HG03045 (cell line): Measurements from ENCODE around the gene SBF1.
"Not testable (repeated sequence)": the region's sequence is repeated elsewhere in the genome, so short reads cannot be mapped to it uniquely, and the experiment has no call there.

Experiments
- ATAC-seq: cut with Tn5 transposase; IDR thresholded peaks from one replicate; pipeline ENCODE4 v1.9.1; 2021; ENCODE audit warnings: mild to moderate bottlenecking, moderate library complexity; ENCODE audit not compliant: unreplicated experiment

SBF1 gene, protein sequence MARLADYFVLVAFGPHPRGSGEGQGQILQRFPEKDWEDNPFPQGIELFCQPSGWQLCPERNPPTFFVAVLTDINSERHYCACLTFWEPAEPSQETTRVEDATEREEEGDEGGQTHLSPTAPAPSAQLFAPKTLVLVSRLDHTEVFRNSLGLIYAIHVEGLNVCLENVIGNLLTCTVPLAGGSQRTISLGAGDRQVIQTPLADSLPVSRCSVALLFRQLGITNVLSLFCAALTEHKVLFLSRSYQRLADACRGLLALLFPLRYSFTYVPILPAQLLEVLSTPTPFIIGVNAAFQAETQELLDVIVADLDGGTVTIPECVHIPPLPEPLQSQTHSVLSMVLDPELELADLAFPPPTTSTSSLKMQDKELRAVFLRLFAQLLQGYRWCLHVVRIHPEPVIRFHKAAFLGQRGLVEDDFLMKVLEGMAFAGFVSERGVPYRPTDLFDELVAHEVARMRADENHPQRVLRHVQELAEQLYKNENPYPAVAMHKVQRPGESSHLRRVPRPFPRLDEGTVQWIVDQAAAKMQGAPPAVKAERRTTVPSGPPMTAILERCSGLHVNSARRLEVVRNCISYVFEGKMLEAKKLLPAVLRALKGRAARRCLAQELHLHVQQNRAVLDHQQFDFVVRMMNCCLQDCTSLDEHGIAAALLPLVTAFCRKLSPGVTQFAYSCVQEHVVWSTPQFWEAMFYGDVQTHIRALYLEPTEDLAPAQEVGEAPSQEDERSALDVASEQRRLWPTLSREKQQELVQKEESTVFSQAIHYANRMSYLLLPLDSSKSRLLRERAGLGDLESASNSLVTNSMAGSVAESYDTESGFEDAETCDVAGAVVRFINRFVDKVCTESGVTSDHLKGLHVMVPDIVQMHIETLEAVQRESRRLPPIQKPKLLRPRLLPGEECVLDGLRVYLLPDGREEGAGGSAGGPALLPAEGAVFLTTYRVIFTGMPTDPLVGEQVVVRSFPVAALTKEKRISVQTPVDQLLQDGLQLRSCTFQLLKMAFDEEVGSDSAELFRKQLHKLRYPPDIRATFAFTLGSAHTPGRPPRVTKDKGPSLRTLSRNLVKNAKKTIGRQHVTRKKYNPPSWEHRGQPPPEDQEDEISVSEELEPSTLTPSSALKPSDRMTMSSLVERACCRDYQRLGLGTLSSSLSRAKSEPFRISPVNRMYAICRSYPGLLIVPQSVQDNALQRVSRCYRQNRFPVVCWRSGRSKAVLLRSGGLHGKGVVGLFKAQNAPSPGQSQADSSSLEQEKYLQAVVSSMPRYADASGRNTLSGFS (N-terminal part only)

DNA sequence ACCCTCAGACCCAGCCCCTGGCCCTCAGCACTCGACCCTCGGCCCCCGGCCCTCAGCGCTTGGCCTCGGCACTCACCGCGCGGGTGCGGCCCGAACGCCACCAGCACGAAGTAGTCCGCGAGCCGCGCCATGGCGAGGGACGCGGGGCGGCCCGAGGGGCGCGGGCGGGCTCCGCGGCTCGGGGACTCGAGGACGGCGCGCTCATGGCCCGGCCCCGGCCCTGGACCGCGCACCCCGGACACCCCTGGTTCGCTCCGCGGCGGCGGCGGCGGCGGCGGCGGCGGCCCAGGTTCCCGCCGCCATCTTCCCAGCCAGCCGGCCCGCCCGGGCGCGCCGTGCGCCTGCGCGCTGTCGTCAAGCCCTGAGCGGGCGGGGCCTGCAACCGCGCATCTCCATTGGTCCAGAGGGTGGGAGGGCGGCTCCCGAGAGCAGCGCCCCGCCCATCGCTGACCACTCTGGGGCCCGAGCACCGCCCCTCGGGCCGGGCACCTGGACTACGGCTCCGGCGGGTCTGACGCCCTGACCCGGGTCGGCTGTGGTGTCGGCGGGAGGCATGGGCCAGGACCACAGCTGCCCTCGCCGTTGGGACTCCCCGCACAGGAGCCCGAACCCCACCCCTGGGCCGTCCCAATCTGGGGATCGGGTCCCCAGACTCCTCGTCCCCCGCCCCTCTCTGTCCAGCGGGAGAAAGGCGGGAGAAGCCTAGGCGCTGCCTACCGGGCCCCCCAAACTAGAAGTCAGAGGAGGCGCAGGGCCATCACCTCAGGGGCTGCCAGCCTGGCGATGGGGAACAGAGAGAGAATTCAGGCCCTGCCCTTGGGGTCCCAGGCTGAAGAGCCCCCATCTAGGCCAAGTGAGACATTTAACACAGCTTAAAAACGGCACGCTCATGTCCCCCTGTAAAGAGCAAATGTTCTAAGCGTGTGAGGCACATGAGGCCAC, at the start of gene SBF1:
TSS of gene SBF1 (minus strand) at position 326 of the 942 bp plus-strand sequence. CDS start at position 131, 195 bp downstream.
- peak; percentile 73 for ATAC-seq

DNA sequence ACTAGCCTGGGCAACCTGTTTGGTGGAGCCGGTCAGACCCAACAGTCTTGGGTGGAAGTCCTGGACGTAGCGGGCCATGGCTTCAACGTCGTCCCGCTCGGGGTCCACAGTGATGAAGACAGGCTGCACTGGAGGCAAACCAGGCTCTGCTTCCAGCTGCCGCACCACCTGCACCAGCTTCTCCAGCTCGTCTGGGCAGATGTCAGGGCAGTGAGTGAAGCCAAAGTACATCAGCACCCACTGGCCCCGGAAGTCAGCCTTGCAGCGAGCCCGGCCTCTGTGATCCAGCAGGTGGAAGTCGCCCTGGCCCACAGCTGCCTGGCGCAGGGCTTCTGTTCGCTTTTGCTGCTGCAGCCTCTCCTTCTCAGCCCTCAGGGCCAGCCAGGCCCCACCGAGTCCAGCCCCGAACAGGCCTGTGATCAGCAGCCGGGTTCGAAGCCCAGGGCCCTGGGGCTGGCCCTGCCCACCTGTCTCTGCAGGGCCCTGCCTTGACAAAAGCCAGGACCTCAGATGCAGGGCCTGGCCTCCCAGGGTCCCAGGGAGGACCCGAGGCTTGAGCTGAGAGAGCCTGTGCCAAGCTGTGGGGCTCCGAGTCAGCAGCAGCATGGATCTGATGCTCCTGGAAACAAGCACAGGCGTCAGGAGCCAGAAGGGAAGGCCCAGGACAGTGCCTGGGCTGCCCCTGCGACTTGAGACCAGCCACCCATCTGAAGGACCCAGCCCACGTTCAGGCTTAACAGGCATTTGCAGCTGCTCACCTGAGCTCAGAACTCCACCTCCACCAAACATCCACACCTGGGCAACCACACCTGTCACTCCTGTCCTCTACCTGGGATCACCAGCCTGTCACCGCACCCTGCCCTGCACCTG, 49.2 kb upstream of the SBF1 start:
- ATAC-seq: no peak

DNA sequence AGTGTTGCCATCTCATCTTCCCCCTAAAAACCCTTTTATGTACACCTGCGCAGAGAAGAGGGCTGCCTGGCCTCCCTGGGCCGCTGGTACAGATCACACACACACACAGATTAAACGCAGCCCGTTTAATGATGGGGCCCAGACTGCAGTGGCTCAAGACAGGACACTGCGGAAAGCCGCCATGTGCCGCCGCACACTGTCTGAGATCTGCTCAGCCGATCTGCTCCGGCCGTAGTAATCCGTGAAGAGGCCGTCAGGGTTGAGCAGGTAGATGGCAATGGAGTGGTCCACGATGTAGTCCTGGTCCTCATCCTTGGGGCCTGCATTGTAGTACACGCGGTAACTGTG, 48.6 kb upstream of the SBF1 start:
- no peak for ATAC-seq

DNA sequence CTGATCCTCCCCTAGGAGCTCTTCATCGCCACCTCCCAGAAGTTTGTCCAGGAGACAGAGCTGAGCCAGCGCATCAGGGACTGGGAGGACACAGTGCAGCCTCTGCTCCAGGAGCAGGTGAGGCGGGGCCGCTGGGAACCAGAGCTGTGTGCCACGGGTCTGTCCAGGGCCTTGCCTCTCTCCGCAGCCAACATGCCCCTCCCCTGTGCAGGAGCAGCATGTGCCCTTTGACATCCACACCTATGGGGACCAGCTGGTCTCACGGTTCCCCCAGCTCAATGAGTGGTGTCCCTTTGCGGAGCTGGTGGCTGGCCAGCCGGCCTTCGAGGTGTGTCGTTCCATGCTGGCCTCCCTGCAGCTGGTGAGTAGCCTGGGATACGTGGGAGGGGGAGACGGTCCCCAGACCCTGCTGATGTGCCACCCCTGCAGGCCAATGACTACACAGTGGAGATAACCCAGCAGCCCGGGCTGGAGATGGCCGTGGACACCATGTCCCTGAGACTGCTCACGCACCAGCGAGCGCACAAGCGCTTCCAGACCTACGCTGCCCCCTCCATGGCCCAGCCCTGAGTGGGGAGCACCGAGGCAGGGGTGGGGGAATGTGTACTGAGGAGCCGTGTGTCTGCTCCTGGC, 48.1 kb upstream of the SBF1 start:
- ATAC-seq: no peak

DNA sequence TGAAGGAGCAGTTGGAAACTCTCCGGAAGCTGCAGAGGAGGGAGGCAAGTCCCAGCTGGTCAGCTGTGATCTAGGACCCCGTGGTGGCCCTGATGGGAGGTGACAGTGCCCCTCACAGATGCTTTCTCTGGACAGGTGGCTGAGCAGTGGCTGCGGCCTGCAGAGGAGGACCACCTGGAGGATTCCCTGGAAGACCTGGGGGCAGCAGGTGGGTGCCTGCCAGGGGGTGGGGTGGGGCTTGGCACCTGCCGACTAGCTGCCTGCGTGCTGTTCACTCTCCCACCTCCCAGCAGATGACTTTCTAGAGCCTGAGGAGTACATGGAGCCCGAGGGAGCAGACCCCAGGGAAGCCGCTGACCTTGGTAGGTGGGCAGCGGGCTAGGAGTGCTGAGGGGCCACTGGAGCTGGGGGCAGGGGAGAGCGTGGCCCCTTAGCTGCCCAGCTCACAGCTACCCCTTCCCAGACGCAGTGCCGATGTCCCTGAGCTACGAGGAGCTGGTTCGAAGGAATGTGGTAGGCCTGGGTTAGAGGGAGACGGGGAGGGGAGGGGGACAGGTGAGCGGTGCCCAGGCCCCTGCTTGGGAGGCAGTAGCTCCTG, 47.5 kb upstream of the SBF1 start:
- ATAC-seq: no peak

DNA sequence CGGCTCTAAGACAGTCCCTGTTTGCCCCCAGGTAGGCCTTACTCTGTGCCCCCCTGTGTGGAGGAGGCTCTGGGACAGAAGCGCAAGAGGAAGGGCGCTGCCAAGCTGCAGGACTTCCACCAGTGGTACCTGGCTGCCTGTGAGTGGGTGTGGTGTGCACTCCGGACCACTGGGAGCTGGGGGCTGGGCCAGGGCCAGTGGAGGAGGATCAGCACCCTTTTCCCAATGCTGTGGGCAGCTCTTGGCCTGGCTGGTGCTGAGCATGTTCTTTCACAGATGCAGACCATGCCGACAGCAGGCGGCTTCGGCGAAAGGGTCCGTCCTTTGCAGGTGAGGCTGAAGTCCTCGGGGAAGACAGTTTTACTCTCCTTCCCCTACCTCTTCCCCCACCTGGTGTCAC, 46.9 kb upstream of the SBF1 start:
- no peak for ATAC-seq

DNA sequence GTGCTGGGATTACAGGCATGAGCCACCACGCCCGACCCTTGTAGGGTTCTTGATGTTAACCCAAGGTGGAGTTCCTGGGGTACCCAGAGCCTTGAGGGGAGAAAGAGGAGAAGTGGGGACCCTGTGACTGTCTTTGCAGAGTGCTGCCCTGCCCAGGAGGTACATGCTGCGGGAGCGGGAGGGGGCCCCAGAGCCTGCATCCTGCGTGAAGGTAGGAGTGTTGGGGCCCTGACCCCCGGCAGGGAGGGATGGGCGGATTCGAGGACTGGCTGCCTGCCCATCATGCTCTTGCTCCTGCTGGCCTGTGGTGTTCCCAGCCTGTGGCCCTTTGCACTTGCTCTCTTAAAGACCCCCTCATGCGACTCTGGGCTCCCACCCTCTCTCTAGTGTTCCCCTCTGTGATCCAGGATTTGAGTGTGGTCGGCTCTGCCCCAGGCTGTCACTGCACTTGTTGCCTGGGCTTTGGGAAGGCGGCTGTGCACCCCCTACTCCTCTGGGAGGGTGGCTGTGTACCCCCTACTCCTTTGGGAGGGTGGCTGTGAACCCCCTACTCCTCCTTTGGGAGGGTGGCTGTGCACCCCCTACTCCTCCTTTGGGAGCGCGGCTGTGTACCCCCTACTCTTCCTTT, 46.1 kb upstream of the SBF1 start:
- ATAC-seq: no peak

DNA sequence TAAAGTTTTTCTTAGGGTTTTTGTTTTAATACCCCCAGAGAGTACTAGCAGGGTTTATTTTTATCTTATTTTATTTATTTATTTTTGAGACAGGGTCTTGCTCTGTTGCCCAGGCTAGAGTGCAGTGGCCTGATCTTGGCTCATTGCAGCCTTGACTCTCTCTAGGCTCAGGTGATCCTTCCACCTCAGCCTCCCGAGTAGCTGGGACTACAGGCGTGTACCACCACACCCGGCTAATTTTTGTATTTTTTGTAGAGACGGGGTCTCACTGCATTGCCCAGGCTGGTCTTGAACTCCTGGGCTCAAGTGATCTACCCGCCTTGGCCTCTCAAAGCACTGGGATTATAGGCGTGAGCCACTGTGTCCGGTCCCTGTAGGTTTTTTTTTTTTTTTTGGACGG, 45.3 kb upstream of the SBF1 start:
- not testable (repeated sequence) for ATAC-seq

DNA sequence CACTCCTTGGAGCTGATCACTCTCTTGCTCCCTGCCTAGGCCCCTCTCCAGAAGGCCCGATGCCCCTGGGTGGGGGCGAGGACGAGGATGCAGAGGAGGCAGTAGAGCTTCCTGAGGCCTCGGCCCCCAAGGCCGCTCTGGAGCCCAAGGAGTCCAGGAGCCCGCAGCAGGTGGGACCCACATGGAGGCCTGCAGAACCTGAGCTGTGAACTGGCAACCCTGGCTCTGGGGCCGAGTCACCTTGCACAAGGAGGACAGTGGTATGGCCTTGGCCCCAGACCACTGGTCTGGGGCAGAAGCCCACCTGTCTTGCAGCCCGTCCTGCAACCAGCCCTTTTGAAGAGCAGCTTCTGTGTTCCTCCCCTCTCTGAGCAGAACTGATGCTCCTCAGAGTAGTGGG, 44.3 kb upstream of the SBF1 start:
- no peak for ATAC-seq

DNA sequence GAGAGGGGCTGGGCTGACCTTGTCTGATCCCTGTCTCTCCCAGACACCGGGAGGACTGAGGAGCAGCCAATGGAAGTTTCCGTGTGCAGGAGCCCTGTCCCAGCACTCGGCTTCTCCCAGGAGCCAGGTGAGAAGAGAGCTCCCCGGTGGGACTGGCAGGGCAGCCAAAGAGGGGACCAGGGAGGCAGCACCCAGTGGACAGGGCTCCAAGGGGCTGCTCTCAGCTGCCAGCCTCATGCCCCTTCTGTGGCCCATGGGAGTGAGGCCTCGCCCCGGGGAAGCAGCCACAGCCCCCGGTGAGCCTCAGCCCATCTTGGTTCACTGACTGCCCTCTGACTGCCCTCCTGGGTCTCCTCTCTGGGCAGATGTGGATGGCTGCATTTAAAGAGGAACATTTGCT, 43.8 kb upstream of the SBF1 start:
- ATAC-seq: no peak

DNA sequence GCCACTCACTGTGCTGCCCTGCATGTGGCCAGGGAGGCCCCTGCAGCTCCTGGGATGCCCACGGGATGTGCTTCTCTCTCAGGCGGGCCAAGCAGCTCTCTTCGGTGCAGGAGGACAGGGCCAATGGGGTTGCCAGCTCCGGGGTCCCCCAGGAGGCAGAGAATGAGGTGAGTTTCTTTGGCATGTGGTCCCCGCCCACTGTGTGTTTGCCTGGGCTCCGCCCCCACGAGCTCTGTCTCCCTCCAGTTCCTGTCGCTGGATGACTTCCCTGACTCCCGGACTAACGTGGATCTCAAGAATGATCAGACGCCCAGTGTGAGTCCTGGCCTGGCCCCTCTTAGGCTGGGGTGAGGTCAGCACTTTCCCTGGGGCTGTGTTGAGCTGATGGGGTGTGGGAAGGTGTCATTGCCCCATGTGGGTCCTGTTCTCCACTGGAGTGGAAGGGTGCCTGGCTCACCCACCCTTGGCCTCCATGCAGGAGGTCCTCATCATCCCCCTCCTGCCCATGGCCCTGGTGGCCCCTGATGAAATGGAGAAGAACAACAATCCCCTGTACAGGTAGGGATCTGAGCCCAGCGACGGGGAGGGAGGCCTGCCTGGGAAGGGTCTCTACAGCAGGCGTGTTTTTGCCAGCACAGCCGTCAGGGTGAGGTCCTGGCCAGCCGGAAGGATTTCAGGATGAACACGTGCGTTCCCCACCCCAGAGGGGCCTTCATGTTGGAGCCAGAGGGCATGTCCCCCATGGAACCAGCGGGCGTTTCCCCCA, 42.8 kb upstream of the SBF1 start:
- no peak for ATAC-seq

DNA sequence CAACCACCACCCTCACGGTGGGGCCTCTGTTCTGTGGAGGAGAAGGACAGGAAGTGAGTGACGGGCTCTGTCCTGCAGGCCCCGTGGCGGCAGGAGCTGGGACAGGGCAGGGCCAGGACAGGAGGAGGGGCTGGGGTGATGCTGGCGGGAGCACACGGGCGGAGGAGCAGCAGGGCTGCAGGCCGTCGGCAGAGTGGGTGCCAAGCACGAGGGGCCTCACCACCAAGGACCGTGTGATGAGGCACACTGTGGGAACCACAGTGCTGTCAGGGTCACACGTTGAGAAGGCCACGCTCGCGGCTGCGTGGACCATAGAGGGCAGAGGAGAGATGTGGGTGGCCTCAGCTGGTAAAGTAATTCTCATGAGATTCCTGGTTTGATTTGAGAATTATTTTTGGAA, 42.1 kb upstream of the SBF1 start:
- ATAC-seq: no peak

DNA sequence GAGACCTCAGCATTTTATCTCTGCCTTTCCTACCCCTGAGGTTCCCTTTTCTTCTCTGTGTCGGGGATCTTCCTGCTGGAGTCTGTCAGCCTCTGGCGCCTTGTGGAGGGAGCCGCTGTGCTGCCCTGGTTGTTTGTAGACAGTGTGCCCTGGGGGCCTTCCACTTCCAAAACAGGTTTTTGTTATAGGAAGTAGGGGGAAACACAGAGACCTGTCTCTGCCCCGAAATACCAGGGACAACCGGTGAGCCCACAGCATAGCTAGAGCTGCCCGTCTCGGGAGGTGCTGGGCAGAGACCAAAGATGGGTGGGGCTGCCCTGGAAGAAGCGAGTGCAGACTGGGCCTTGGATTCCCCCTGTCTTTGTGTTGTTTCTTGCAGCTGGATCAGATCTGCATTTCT, 41.2 kb upstream of the SBF1 start:
- ATAC-seq: no peak

DNA sequence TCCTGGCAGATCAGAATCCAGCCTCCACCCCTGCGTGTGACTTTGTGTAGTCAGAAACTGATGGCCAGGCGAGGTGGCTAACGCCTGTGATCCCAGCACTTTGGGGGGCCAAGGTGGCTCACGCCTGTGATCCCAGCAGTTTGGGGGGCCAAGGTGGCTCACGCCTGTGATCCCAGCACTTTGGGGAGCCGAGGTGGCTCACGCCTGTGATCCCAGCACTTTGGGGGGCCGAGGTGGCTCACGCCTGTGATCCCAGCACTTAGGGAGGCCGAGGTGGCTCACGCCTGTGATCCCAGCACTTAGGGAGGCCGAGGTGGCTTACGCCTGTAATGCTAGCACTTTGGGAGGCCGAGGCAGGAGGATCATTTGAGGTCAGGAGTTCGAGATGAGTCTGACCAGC, 38.3 kb upstream of the SBF1 start:
- no peak for ATAC-seq

DNA sequence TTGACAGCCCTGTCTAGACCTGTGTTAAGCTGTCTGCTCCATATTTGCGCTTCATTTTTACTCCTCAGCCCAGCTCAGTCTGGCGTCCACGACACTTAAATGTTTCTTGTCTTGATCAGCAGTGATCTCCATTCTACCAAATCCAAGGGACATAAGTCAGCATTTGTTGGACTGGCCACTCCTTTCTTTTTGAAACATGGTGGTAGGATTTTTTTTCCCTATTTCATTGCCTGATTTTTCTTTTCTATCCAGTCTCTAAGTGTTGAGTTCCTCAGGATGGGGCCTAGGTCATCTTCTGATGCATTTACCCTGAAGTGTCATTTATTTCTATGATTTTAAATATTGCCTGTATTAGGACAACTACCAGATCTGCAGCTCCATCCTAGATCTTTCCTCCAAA, 34.1 kb upstream of the SBF1 start:
- no peak for ATAC-seq

DNA sequence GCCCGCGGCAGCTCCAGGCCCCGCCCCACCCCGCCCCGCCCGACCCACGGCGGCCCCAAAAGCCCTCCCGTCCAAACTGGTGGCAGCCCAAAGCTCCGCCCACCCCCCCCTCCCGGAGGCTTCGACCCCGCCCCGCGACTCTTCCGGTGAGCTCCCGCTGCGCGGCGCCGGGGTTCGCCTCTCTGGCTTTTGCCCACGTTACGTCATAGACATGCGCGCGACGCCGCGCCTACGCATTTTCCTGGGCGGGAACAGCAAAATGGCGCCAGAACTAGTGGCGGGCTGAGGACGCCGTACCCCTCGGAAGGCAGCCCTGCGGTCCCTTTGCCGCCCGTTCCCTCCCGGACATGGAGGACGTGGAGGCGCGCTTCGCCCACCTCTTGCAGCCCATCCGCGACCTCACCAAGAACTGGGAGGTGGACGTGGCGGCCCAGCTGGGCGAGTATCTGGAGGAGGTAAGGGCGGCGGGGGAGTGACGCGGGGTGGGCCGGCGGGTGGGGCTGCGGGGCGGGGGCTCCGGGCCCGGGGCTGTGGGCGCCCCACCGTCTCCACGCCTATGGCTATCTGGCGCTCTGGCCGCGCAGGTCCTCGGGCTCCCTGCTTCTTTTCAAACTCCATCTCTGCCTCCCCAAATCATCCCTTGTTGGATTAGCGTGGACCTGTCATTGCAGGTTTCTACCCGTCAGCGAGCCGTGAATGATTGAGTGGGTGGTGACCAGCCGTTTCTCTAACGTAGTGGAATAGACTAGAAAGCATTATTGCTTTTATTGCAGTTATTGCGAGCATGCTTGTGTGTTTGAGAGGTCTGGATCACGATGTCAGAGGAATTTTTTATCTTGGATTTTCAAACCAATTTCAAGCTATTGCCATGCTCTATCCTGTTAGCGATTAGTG, 33.4 kb upstream of the SBF1 start, which contains the start of gene NCAPH2:
TSS of gene NCAPH2 (plus strand) at position 234 of the 894 bp plus-strand sequence. CDS start at position 348, 114 bp downstream.
- ATAC-seq: peak; percentile 62
